ENCODE results near the gene SRCIN1. TPM values are rescaled to one million over a fixed set of nuclear protein-coding genes. Genes with fewer than 3 reads are reported as not detected.

Gene SRCIN1
- total RNA-seq, 1 experiment from 2014 or later = 6.9 TPM

GRCh38 chr17:38619937-38620550, 14.3 kb upstream of the SRCIN1 start:
- Histone ChIP-seq H3K14ac (ENCODE audit: insufficient read depth, low read length) (peak overlapping the region; percentile 16; the same call in 1 of the 2 replicates), H3K4me1 (ENCODE audit: insufficient read depth, low read length) (no peaks in the 10 kb centered on the region), H2BK5ac (ENCODE audit: insufficient read length, low read length) (no peak overlapping the region), H3K4ac (ENCODE audit: low read depth, low read length) (no peak overlapping the region), H4K91ac (ENCODE audit: insufficient read length, low read depth, low read length) (no peak overlapping the region), H3K79me2 (ENCODE audit: insufficient read depth, low read length) (no peaks in the 10 kb centered on the region), H3K4me2 (ENCODE audit: insufficient read depth, insufficient read length, low read length) (no peak overlapping the region), H3K9me3 (ENCODE audit: control insufficient read depth, low read depth, low read length) (no peaks in the 10 kb centered on the region), H2BK20ac (ENCODE audit: low read depth, low read length, poor library complexity, severe bottlenecking) (no peak overlapping the region), H3K56ac (ENCODE audit: insufficient read length, low read depth, low read length) (no peak overlapping the region), H3K18ac (ENCODE audit: insufficient read length, low read depth, low read length) (peak overlapping the region; percentile 13), H3K23ac (ENCODE audit: insufficient read length, low read depth, low read length) (no peak overlapping the region), H4K8ac (replicated peaks; ENCODE audit: insufficient read length, low read depth, low read length) (no peak overlapping the region), H3K27ac (ENCODE audit: insufficient read length, low read depth, low read length) (no peak overlapping the region), H2AFZ (ENCODE audit: low read length) (no peak overlapping the region), H4K20me1 (ENCODE audit: control insufficient read depth, insufficient read depth, insufficient read length) (no peaks in the 10 kb centered on the region), H3K79me1 (ENCODE audit: insufficient read depth, low read depth, low read length, poor library complexity, severe bottlenecking) (no peaks in the 10 kb centered on the region), H4K5ac (ENCODE audit: insufficient read length, low read depth, low read length) (no peak overlapping the region), H2AK5ac (ENCODE audit: insufficient read length, low read length) (no peak overlapping the region), H2BK120ac (ENCODE audit: low read depth, low read length, poor library complexity, severe bottlenecking) (no peak overlapping the region), H2BK15ac (ENCODE audit: low read depth, low read length) (no peak overlapping the region), H3K9ac (ENCODE audit: extremely low read depth, insufficient read length, low read length) (no peak overlapping the region), H2BK12ac (ENCODE audit: insufficient read length, low read depth, low read length) (no peak overlapping the region), H3K27me3 (ENCODE audit: insufficient read depth, low read length) (no peaks in the 10 kb centered on the region), H3T11ph (ENCODE audit: low read length) (no peak overlapping the region), H3K23me2 (ENCODE audit: insufficient read length, low read depth, low read length, poor library complexity, severe bottlenecking) (no peaks in the 10 kb centered on the region)
- Mint-ChIP-seq H3K4me3 (no peak overlapping the region), H3K4me1 (peaks cover 26 to 29% of the 10 kb centered on the region in 2 experiments), H3K27me3 (ENCODE audit: low read depth) (peaks cover 13% of the 10 kb centered on the region), H3K27ac (no peak overlapping the region), H3K9me3 (no peaks in the 10 kb centered on the region), H3K36me3 (ENCODE audit: insufficient read depth in 1 of 3, low read depth in 3 of 3) (no peaks in the 10 kb centered on the region; a peak in 1 of 7 replicates)
- no peak for TF ChIP-seq CTCF (conservative IDR thresholded peaks at IDR 0.05)
- no CpG with 5 or more reads among the region's 9 CpGs for WGBS (ENCODE audit: extremely low coverage, insufficient read length, low lambda C conversion rate)
- peak; percentile 59 for DNase-seq

Measured in H9 (cell line).